Myocyte (in vitro differentiated cells): ENCODE results near the gene CYP39A1. TPM values are rescaled to one million over a fixed set of nuclear protein-coding genes. Genes with fewer than 3 reads are reported as not detected.

Experiments
- DNase-seq: peaks from one replicate; pipeline ENCODE4 v3.0.0-alpha.2; 2012; ENCODE audit warnings: low read depth
- total RNA-seq: library from RNA; depleted of rRNA; stranded (reverse); fragments of >200 nt; gene quantifications from 2 replicates; pipeline ENCODE4 v1.2.3, GENCODE V29; 2014

The CYP39A1 gene
- total RNA-seq, 1 donor from 2014 or later: 0.24 TPM

DNA sequence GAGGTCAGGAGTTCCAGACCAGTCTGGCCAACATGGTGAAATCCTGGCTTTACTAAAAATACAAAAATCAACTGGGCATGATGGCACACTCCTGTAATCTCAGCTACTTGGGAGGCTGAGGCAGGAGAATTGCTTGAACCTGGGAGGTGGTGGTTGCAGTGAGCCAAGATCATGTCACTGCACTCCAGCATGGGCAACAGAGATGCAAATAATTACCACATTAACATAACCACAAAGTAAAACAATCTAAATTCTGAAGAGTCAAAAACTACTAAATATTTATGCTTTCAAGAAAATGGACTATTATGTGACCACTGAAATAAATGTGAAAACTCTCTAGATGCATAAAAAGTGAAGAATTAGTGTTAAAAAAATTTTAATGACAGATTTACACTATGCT is 59.9 kb downstream of the CYP39A1 start:
- DNase-seq: no peak

DNA sequence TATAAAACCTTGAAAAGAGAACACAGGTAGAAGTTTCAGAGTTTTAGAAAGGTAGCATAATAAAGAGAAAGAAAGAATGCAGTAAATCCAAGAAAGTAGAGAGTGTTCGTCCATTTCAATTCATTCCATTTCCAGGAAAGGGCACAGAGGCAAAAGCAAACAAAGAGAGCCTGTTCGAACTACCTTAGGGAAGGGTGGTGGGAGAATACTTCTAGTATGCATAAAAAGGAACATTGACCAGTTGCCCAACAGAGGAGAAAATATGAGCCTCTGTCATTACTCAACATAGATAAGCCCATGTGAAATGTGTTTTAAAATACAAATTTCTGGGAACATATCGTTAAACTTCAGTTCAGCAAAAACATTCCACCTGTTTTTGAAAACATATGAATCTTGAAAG is 60.6 kb downstream of the CYP39A1 start:
- DNase-seq: no peak

DNA sequence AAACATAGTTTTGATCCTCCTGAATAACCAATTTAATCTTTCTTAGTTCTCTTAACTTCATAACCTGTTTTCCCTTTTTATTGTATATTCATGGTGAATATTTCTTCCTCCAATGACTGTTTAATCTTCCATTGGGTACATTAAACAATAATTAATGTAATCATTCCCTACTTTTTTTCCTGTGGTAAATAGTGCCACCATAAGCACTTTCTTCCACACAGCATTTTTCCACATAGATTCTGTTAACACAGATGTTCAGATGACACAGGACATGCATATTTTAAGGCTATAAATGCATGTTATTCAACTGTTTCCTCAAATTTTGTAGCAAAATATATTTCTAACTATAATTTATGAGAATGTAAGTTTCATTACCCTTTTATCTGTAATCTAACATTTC is 61.9 kb downstream of the CYP39A1 start:
- DNase-seq: no peak

DNA sequence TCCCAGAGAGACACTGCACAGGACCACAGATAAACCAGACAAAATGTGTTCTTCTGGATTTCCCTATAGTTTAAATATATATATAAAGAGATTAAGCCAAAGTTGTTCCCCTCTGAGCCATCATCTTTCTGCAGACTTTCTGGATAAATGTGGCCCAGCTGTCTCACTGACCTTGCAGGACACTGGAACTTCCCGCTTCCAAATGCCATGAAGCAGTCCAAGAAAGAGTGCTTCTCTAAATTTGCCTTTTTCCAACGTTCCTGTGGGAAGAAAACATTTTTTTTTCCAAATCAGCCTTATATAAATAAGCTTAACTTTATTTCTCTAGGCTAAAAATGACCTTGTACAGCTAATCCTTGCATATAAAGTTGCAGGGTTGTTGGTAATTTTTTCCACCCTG is 65.7 kb downstream of the CYP39A1 start:
- DNase-seq: no peak

DNA sequence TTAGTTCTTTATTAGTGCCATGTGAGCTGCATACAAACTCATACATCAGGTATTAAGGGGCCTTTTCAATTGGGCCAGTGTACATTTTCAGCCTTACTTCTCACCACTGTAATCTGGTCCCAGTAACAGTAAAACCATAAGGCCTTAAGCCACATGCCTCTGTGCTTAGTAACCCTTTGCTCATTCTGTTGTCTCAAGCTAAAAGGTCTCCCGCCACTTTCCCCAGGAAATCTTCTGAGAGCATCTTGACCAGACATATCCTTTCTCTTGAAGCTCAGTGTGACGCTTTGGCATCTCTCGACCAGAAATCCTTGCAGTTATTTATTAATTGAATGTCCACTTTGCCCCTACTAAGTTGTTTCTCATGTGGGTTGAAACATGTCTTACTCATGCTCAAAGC is 68.0 kb downstream of the CYP39A1 start:
- DNase-seq: peak; percentile 8

DNA sequence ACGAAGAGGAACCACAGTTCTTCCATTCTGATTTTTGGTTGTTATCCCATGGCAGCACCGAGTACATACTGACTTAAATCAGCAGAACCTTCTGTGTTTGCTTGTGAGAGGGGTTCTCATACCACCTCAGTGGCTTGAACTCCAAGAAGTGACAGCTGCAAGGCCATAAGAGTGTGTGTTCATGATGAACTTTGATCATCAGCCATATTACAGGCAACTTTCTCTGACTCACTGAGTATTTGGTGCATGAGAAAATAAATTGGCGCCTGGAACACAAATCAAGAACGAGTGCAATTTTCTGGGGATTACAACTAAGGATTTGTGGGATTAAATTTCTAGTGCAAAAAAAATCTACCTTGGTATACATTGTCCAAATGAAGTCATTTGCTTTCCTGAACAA is 68.9 kb downstream of the CYP39A1 start:
- peak; percentile 51 for DNase-seq

DNA sequence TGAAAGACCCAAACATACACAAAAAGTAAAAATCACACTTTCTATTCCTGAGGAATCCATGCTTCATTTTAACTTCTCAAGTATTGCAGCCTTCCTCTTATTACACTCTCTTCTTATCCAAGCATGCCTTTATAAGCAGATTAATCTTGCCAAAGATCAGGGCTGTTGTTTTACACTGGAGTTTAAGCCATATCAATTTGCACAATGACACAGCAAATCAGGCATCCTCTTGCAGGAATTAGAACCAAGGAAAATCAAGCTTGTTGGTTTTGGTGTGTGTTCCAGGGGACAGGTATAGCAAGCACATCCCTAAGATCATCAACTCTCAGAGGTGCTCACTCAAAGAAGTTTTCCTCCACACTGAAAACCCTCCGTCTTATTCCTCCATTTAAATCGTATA is 69.5 kb downstream of the CYP39A1 start:
- DNase-seq: peak; percentile 22

DNA sequence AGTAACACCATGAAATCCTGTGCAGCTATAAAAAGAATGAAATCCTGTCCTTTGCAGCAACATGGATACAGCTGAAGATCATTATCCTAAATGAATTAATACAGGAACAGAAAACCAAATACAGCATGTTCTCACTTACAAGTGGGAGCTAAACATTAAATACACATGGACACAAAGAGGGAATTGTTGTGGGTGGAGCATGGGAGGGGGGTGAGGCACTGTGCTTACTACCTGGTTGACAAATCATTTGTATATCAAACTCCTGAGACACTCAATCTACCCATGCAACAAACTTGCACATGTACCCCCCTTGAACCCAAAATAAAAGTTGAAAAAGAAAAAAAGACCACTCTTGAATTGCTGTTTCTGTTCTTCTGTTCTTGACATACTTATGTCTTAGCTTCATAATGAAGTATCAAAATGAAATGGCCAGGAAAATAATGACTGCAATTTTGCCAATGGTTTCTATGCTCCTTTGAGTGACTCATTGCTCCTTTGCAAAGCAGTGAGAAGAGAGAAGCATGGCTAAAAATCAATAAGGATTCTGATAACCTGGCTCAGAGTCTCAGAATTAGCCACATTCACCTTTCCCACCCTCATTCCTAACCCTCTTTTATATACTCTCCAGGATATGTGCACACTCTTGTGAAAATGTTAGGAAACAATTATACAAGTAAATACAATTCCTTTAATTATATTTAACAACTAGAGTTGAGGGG is 71.0 kb downstream of the CYP39A1 start:
- no peak for DNase-seq

DNA sequence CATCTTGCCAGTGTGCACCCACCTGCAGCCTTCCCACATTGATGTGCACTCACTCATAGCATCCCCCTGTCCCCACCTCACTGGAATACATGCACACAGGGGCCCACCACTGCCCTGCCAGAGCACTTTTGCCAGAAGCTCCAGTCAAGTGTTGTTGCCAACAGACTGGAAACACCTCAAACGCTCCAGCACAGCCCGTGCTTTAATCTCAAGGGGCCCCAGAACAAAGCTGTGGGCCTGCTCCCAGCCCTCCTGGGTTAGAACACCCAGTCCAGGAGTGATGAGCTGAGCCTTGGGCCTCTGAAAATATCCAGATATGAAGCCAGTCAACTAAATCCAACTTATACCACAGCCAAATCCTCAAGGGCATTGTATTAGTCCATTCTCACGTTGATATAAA is 77.1 kb downstream of the CYP39A1 start:
- no peak for DNase-seq

DNA sequence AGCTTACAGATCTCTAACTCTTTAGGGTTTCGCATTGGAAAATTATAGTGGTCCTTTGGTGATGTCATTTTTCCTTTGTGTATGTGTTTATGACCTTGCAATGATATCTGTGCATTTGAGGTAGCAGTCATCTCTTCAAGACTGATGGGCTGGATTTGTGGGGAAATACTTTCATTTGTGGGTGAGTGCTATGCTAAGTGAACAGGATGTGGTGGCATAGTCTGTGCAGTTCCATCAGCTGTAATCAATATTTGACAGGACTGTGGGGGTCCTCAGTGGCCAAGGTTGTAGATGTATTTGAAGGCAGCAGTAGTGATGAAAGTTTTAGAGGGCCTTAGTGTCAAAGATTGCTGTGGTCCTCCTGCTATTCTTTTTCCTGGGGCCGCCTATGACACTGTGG is 79.5 kb downstream of the CYP39A1 start:
- DNase-seq: no peak

DNA sequence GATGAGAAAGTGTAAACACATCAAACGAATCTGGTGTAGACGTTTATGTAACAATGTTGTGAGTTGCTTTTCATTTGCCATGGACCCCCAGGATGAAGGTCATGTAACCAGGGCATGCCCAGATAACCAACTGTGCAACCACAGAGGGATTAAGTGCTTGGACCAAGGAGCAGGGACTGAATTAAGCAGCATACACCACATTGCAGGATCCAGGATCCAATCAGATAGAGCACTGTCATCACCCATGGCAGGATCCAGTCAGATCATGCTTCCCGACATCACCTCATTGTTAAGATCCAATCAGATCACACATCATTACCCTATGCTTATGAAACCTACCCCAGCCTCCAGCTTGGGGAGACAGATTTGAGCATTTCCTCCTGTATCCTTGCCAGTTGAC is 87.1 kb downstream of the CYP39A1 start:
- DNase-seq: peak; percentile 15

DNA sequence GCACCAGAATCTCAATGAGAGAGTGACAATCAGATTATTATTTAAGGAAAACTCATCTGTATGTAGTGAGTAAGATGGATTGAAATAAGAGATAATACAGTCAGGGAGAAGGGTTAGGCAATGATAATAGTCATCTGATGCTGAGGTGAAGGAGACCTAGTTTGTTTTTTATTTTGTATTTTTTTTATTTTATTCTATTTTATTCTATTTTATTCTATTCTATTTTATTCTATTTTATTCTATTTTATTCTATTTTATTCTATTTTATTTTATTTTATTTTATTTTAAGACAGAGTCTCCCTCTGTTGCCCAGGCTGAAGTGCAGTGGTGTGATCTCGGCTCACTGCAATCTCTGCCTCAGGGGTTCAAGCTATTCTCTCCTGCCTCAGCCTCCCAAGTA is 88.7 kb downstream of the CYP39A1 start:
- DNase-seq: no peak

DNA sequence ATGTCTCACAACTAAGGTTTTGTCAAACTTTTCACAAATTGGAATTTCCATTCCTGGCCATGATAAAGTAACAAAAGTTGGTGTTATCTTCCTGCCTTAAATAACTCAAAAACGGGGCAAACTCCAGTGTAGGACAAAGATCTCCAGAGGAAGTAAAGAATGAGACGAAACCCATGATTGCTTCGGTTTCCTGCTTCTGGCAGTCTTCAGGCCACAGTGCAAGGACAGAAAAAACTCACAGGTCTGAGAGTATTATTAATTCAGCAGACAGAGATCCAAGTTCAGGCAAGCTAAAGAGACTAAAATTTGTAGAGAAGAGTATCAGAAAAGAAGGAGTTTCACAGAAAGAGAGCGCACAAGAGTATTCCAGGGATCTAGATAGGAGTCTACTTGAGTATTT is 96.6 kb downstream of the CYP39A1 start:
- DNase-seq: no peak

DNA sequence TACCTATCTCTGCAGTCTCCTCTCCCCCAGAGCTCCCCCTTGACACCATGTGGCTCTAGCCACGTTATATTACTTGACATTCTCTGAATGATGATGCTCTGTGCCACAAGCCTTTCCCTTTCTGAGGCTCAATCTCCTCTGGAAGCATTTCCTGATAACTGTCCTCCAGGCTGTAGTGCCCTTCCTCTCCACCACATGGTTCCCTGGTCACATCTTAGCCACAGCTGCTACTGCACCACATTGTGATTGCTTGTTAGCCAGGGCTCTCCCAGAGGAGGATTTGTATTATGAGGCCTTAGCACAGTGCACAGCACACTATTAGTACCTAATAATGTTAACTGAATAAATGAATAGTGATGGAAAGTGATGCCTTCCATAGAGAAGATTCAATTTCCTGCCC is 97.5 kb downstream of the CYP39A1 start:
- peak; percentile 16 for DNase-seq

DNA sequence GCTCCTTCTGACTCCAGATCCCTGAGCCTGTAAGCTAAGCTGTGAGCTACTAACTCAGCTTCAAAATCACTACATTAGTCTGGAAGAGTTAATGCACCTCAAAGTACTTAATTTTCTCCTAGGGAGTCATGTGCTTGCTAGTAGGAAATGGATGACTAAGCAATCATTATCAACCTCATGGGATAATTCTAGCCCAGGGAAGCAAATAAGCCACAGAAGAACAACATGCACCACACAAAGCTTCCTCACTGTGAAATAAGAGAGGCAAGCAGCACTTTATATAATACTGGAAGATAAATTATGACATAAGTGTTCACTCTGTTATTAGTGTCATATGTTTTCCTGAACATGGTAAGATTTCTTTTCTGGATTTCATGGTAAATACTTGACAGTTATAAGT is 103.5 kb downstream of the CYP39A1 start:
- no peak for DNase-seq

DNA sequence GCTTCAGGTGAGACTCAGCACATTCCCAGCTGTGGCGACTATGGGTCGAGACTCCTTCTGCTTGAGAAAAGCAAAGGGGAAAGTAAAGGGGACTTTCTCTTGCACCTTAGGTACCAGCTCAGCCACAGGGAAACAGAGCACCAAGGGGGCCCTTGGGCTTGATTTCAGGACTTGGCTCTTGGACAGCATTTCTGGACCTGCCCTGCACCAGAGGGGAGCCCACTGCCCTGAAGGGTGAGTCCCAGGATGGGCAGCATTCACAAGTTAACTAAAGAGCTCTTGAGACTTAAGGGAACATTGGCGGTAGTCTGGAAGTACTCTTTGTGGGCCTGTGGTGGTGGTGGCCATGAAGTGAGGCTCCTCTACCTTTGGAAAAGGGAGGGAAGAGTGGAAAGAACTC is 111.1 kb downstream of the CYP39A1 start:
- no peak for DNase-seq

DNA sequence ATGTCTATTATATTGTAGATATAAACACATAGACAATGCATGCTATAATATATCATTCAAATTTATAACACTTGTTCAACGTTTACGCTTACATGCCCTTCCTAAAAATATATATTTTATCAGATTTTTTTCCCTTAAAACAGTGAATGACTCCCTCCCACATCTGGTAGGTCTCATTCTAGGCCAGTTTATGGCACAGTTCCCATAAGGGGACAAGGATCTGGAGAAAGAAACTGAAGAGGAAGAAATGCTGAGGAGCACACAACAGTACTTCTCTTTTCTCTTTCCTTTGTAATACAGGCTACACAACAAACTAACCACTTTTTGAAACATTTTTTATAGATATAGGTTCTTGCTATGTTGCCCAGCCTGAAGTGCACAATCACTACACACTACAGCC is 112.8 kb downstream of the CYP39A1 start:
- DNase-seq: no peak

DNA sequence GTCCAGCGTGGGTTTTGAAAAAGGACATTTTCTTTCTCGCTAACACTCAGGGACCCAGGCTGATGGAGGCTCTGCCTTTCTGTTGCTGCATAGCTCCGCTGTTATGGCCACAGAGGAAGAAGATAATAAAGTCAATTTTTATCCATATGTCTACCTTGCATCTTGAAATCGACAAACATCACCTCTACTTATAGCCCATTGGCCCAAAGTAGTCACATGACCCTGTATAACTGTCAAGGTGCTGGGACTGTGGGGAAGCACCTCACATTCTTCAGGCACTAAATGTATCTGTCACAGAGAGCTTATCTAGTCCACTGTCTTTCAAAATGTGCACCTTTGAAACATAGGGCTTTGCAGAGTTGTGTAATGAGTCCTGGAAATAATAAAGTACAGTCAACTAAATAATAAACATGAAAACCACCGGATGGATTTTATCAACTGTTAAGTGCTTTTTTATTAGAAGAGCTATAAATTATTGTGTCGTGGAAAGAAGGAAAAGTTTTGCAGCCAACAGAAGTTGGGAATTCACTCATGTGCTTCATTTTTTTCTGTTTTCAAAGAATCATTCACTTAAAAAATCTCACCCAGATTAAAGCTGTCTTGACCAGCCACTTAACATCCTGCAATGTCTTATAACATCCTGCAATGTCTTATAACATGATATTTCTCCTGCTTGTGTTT is 113.7 kb downstream of the CYP39A1 start:
- no peak for DNase-seq

DNA sequence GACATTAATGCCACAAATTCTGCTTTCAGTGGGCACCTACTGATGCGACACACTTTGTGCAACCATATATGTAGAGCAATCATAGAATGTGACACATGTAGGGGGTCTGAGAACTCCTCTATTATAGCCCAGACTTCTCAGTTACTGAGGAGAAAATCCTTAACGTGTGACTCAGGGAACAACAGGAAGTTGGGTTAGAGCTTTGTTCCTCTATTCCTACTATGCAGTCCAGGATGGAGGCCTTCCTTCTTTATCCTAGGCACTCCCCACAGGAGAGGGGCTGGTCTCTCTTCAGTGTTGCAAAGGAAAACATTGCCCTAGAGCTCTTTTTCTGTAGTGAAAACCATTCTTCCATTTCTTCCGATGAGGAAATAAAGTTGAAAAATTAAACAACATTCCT is 121.7 kb downstream of the CYP39A1 start:
- no peak for DNase-seq

DNA sequence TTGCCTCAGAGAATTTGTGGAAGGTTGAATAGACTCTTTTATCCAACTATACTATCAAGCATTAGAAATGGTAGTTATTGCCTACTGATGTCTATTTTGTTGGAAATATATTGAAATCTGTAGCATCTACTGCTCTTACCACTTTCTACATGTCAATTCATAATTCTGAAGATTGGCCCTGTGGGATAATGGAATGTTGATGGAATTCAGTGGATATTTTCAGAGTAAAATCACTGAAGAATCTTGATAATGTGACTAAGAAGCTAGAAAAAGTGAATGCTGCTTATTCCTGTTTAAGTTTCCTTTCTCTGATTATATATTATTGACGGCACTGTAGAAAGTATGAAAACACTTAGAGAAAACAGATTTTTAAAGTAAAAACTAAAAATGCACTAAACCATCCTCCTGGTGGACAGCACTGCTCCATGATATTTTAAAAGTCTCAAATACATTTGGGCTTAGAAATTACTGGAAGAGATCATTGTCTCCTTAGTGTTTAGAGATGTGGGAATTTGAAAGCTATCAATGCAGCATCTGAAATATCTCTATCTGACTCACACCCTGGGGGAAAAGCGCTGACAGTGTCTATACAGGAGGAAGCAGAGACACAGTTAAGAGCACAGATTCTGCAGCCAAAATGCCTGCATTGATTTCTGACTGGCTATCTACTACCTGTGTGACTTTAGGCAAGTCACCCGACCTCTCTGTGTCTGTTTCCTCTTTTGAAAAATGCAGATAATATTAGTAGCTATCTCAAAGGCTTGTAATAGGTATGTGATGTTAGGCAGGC is 123.5 kb downstream of the CYP39A1 start:
- DNase-seq: peak; percentile 5

DNA sequence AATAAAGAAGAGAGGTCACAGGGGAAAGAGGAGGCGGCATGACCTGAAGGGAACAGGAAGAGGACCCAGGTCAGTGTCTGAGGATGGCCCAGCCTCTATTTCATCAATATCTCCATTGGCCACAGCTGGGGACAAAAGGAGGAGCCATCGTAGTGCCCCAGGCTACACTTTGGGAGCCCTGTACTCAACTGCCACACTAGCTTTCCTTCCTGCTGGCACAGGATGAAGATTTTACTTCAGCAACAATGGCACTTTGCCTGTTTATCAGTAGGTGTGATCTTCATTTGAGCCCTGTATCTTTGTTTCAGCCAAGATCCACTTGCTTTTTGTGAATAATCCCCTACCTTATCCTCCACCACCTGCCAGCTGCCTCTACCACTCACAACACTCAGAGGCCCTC is 126.0 kb downstream of the CYP39A1 start:
- DNase-seq: no peak

DNA sequence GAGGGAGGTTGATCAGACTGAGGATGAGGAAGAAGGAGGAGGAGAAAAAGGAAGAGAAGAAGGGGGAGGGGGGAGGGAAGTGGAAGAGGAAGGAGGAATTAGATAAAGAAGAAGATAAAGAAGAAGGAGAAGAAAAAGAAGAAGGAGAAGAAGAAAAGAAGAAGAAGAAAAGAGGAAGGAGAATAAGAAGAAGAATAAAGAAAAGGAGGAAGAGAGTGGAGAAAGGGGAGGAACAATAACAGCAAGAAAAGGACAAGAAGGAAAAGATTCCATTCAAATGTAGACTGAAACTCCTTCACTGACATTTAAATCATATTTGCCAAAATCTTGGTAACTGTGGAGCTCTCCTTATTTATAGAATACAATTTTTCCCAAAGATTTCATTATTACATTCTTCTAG is 127.0 kb downstream of the CYP39A1 start:
- DNase-seq: no peak
